OCI-LY7 (cell line): ENCODE measurements around the gene MAP3K2.

Experiments used
- CTCF ChIP-seq: fragments of 200-600 bp; sonication (generic); conservative IDR thresholded peaks from 2 replicates; pipeline ENCODE4 v1.5.1; 2014; ENCODE audit warnings: mild to moderate bottlenecking, antibody characterized with exemption, low read length, moderate library complexity, mixed read lengths
- EZH2phosphoT487 ChIP-seq: fragments of 200-600 bp; sonication (generic); IDR thresholded peaks from 2 replicates; pipeline ENCODE4 v1.6.1; 2018; ENCODE audit warnings: low read depth, borderline replicate concordance, mild to moderate bottlenecking, mixed run types, antibody characterized with exemption, low read length, moderate library complexity, mixed read lengths

- TF ChIP-seq CTCF = no peak
- TF ChIP-seq EZH2phosphoT487 = no peak
These were observed 37.1 kb upstream of the MAP3K2 start for GRCh38 chr2:127424598-127425520.
